Measurements from ENCODE around the gene COL24A1. TPM values are rescaled to one million over a fixed set of nuclear protein-coding genes. Genes with fewer than 3 reads are reported as not detected.

The COL24A1 gene
- total RNA-seq, 6 donors from 2014 or later = 0.30 to 2.1 (median 0.68) TPM

GRCh38 chr1:85952460-85952859, 204.1 kb downstream of the COL24A1 start:
- no peaks in the 10 kb centered on the region for H3K36me3 ChIP-seq
- no peaks in the 10 kb centered on the region for H3K4me1 ChIP-seq
- H3K4me3 ChIP-seq = no peak overlapping the region
- H3K9me3 ChIP-seq = no peaks in the 10 kb centered on the region
- no peaks in the 10 kb centered on the region for H3K27me3 ChIP-seq
- TF ChIP-seq EP300 (IDR thresholded peaks at IDR 0.05) (no peak), POLR2A (IDR thresholded peaks at IDR 0.05) (no peak), CTCF (IDR thresholded peaks at IDR 0.05) (no peak), POLR2AphosphoS5 (IDR thresholded peaks at IDR 0.05) (no peak)
- 22 to 37% methylated on average over 3 of the region's 3 CpGs for WGBS, 2 donors
- H3K27ac ChIP-seq = no peak overlapping the region
- ATAC-seq (ENCODE audit: low FRiP score in 2 of 2) (no peak), DNase-seq (no peak)

DNA sequence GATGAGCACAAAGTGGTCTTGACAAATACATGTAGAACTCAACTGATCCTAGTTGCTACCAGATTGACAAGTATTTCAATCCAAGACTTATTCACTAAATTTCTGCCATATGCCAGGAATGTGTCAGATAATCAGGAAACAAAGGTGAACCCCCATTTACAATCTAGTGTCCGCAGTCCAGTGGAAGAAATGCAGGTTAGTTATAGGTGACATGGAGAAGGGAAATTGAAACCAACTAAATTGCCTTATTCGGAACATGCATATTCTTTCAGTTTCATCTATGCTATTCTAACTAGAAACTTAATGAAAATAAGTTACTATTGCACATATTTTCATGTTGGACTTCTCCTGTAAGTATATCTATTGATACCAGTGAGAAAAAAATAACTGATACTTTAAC, 209.4 kb downstream of the COL24A1 start:
- no peaks in the 10 kb centered on the region for H3K9me3 ChIP-seq
- DNase-seq (no peak), ATAC-seq (ENCODE audit: low FRiP score in 2 of 2) (no peak)
- H3K4me1 ChIP-seq = no peaks in the 10 kb centered on the region
- 89 to 92% methylated on average over 2 of the region's 2 CpGs for whole genome bisulfite sequencing, 2 donors
- no peaks in the 10 kb centered on the region for H3K36me3 ChIP-seq
- H3K27ac ChIP-seq = no peak overlapping the region
- no peaks in the 10 kb centered on the region for H3K27me3 ChIP-seq
- H3K4me3 ChIP-seq = no peak overlapping the region
- TF ChIP-seq POLR2A (IDR thresholded peaks at IDR 0.05) (no peak), EP300 (IDR thresholded peaks at IDR 0.05) (no peak), POLR2AphosphoS5 (IDR thresholded peaks at IDR 0.05) (no peak), CTCF (IDR thresholded peaks at IDR 0.05) (no peak)

GRCh38 chr1:85943945-85944344, 212.6 kb downstream of the COL24A1 start:
- Histone ChIP-seq H3K36me3 (no peaks in the 10 kb centered on the region), H3K4me3 (no peak overlapping the region), H3K9me3 (no peaks in the 10 kb centered on the region), H3K4me1 (no peaks in the 10 kb centered on the region), H3K27ac (no peak overlapping the region), H3K27me3 (no peaks in the 10 kb centered on the region)
- 83 to 92% methylated on average over 1 of the region's 1 CpG for WGBS, 2 donors
- ATAC-seq (ENCODE audit: low FRiP score in 2 of 2) (no peak), DNase-seq (no peak)
- TF ChIP-seq CTCF (IDR thresholded peaks at IDR 0.05) (no peak), POLR2AphosphoS5 (IDR thresholded peaks at IDR 0.05) (no peak), EP300 (IDR thresholded peaks at IDR 0.05) (no peak), POLR2A (IDR thresholded peaks at IDR 0.05) (no peak)

DNA sequence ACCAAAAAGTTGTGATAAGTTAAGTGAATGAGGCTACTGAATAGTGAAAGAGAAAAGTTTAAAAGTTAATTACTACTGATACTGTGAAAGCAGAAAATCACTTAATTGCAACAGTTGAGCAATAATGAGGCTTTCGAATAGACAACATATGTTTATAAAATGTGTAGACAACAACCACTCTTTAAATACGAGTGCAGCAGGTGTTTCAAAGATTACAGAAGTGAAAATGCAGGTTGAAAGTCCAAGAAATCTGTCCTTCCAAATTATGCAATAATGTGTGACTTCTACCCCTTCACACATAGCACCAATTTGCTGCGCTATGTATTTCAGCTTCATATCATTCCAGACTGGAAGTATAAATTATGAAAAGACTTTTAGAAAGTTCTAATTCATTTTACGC, 213.0 kb downstream of the COL24A1 start:
- no peaks in the 10 kb centered on the region for H3K27me3 ChIP-seq
- WGBS, 2 donors = 81 to 83% methylated on average over 4 of the region's 4 CpGs
- TF ChIP-seq POLR2AphosphoS5 (IDR thresholded peaks at IDR 0.05) (no peak), EP300 (IDR thresholded peaks at IDR 0.05) (no peak), CTCF (IDR thresholded peaks at IDR 0.05) (no peak), POLR2A (IDR thresholded peaks at IDR 0.05) (no peak)

GRCh38 chr1:85940656-85941306, 215.8 kb downstream of the COL24A1 start:
- no peaks in the 10 kb centered on the region for H3K4me1 ChIP-seq
- 41 to 48% methylated on average over 2 of the region's 2 CpGs for WGBS, 2 donors
- H3K27ac ChIP-seq = no peak overlapping the region
- H3K27me3 ChIP-seq = no peaks in the 10 kb centered on the region
- H3K9me3 ChIP-seq = no peaks in the 10 kb centered on the region
- TF ChIP-seq POLR2AphosphoS5 (IDR thresholded peaks at IDR 0.05) = no peak
- TF ChIP-seq POLR2A (IDR thresholded peaks at IDR 0.05) = no peak
- TF ChIP-seq CTCF (IDR thresholded peaks at IDR 0.05) = no peak
- TF ChIP-seq EP300 (IDR thresholded peaks at IDR 0.05) = no peak
- no peak for DNase-seq
- ATAC-seq (ENCODE audit: low FRiP score in 2 of 2) = no peak
- H3K4me3 ChIP-seq = no peak overlapping the region
- no peaks in the 10 kb centered on the region for H3K36me3 ChIP-seq

More for the DNA sequence above, 213.0 kb downstream of the COL24A1 start:
- Histone ChIP-seq H3K4me1 (no peaks in the 10 kb centered on the region), H3K9me3 (no peaks in the 10 kb centered on the region), H3K27ac (no peak overlapping the region), H3K4me3 (no peak overlapping the region), H3K36me3 (no peaks in the 10 kb centered on the region)
- ATAC-seq (ENCODE audit: low FRiP score in 2 of 2) (no peak), DNase-seq (no peak)

Data from upper lobe of left lung (tissue), 6 donors.